PFSK-1 (cell line): ENCODE measurements around the gene CTDSP1. TPM values are rescaled to one million over a fixed set of nuclear protein-coding genes. Genes with fewer than 3 reads are reported as not detected.

Experiments used
- FOXP2 ChIP-seq: optimal IDR thresholded peaks from 2 replicates; pipeline ENCODE3; 2011; ENCODE audit warnings: borderline replicate concordance, control low read depth, inconsistent platforms; ENCODE audit not compliant: insufficient read depth; ENCODE audit errors: extremely low read length, extremely low read depth
- POLR2AphosphoS5 ChIP-seq: IDR thresholded peaks from 2 replicates; pipeline ENCODE4 v1.6.1; 2012; ENCODE audit warnings: low read depth, mild to moderate bottlenecking, control low read depth, low read length, moderate library complexity
- REST ChIP-seq, 2 experiments: IDR thresholded peaks; 2 replicates each; pipeline versions ENCODE4 v1.6.1 to v1.8.0; 2011 to 2012; ENCODE audit warnings: low read depth in 2 of 2, low read length in 2 of 2, control low read depth in 1 of 2, inconsistent platforms in 1 of 2, mild to moderate bottlenecking in 1 of 2, moderate library complexity in 1 of 2; ENCODE audit not compliant: insufficient read depth in 1 of 2
- SIN3A ChIP-seq: IDR thresholded peaks from 2 replicates; pipeline ENCODE4 v1.6.1; 2012; ENCODE audit warnings: mild to moderate bottlenecking, low read length, moderate library complexity, borderline replicate concordance; ENCODE audit not compliant: insufficient read depth
- TAF1 ChIP-seq: IDR thresholded peaks from 2 replicates; pipeline ENCODE4 v1.6.1; 2012; ENCODE audit warnings: low read length, control low read depth, borderline replicate concordance; ENCODE audit not compliant: insufficient read depth
- polyA plus RNA-seq: library from polyadenylated mRNA; unstranded; fragments of >200 nt; gene quantifications from one replicate; pipeline ENCODE4 v1.2.1, GENCODE V29; 2012; ENCODE audit warnings: low read depth, missing spikeins; ENCODE audit not compliant: insufficient read length

The CTDSP1 gene
- 26.2 TPM for polyA plus RNA-seq

GRCh38 chr2:218399391-218400166, at the start of gene CTDSP1:
TSS of gene CTDSP1 (plus strand) at chr2:218399868. CDS start at chr2:218400091, 223 bp downstream.
- TF ChIP-seq FOXP2, result peak; percentile 80
- TF ChIP-seq POLR2AphosphoS5, result no peak
- TF ChIP-seq SIN3A, result 0 out of 2 replicates have a peak, but pooled peaks have one; percentile 10
- no peak for TF ChIP-seq REST (IDR thresholded peaks at IDR 0.05; ENCODE audit: insufficient read depth in 1 of 2, low read depth in 2 of 2, low read length in 2 of 2)
- no peak for TF ChIP-seq TAF1

- TF ChIP-seq FOXP2 (no peak), POLR2AphosphoS5 (no peak), REST (IDR thresholded peaks at IDR 0.05; ENCODE audit: insufficient read depth in 1 of 2, low read depth in 2 of 2, low read length in 2 of 2) (no peak), SIN3A (no peak), TAF1 (no peak)
Measured at GRCh38 chr2:218354045-218354444, 45.6 kb upstream of the CTDSP1 start.

- TF ChIP-seq REST (IDR thresholded peaks at IDR 0.05; ENCODE audit: insufficient read depth in 1 of 2, low read depth in 2 of 2, low read length in 2 of 2) (no peak), FOXP2 (no peak), TAF1 (no peak), POLR2AphosphoS5 (no peak), SIN3A (no peak)
Measured at GRCh38 chr2:218354850-218355443, 44.7 kb upstream of the CTDSP1 start.

GRCh38 chr2:218357236-218358177, 42.2 kb upstream of the CTDSP1 start:
- TF ChIP-seq FOXP2, result no peak
- TF ChIP-seq SIN3A, result no peak
- no peak for TF ChIP-seq REST (IDR thresholded peaks at IDR 0.05; ENCODE audit: insufficient read depth in 1 of 2, low read depth in 2 of 2, low read length in 2 of 2)
- no peak for TF ChIP-seq POLR2AphosphoS5
- TF ChIP-seq TAF1, result no peak
